Fibroblast of the aortic adventitia (primary cell): ENCODE measurements around the gene NBPF9. TPM values are rescaled to one million over a fixed set of nuclear protein-coding genes. Genes with fewer than 3 reads are reported as not detected.
"Not testable (repeated sequence)": the region's sequence is repeated elsewhere in the genome, so short reads cannot be mapped to it uniquely, and the experiment has no call there.

Source experiments
- DNase-seq: peaks from one replicate; pipeline ENCODE4 v3.0.0-alpha.2; 2010; ENCODE audit warnings: low read depth
- H3K4me3 ChIP-seq: 2 replicates; pipeline ENCODE4 v1.5.1; 2011; ENCODE audit warnings: low read depth, mild to moderate bottlenecking, control low read depth, low read length, moderate library complexity
- total RNA-seq: library from RNA; depleted of rRNA; stranded (reverse); fragments of >200 nt; gene quantifications from 2 replicates; pipeline ENCODE4 v1.2.3, GENCODE V29; 2012; ENCODE audit warnings: low replicate concordance

The NBPF9 gene, protein sequence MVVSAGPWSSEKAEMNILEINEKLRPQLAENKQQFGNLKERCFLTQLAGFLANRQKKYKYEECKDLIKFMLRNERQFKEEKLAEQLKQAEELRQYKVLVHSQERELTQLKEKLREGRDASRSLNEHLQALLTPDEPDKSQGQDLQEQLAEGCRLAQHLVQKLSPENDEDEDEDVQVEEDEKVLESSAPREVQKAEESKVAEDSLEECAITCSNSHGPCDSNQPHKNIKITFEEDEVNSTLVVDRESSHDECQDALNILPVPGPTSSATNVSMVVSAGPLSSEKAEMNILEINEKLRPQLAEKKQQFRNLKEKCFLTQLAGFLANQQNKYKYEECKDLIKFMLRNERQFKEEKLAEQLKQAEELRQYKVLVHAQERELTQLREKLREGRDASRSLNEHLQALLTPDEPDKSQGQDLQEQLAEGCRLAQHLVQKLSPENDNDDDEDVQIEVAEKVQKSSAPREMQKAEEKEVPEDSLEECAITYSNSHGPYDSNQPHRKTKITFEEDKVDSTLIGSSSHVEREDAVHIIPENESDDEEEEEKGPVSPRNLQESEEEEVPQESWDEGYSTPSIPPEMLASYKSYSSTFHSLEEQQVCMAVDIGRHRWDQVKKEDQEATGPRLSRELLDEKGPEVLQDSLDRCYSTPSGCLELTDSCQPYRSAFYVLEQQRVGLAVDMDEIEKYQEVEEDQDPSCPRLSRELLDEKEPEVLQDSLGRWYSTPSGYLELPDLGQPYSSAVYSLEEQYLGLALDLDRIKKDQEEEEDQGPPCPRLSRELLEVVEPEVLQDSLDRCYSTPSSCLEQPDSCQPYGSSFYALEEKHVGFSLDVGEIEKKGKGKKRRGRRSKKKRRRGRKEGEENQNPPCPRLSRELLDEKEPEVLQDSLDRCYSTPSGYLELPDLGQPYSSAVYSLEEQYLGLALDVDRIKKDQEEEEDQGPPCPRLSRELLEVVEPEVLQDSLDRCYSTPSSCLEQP (N-terminal part only)
- total RNA-seq, result 15.0 and 20.5 TPM in 2 replicates

DNA sequence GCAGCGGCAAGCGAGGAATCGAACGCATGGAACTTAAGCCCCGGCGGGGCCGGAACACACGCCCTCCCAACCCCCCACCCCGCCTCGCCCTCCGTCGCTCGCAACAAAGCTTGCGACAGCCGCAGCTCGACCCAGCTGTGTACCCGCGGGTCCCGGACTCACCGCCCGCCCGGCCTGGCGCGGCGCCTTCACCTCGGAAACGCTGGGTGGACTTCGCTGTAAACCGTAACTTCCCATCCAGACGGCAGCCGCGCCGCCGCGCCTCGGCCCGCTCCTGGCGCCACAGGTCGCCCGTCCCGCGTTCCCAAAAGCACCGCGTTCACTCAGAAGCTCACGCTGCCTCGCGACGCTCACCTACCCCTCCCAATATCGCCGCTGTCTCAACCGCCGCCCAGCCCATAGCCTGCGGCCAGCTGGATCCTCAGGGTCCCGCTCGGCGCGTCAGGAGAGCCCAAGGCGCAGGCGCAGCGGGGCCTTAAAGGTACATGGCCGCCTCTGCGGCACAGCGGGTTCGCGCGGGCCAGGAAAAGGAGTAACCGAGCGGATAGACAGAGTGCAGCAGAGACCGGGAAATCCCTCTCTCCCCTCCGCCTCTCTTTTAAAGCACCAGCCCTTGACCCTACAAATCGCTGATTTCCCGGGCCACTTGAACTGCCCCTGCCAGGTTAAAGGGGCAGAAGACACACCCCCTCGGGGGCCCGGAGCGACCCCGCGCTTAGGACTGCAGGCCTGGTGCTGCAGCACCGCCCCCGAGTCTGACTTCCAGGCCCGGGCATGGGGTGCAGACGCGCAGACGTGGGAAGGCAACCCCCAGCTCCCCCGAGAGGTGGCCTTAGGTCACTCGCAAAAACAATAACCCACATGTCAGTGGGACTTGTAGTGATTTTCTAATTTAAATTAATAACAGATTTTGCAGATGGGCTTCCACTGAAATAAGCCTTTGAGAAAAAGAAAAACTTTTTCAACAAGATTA lies at the start of gene NBPF9:
Gene NBPF9, minus strand, starts transcription at position 443 of the 973 bp plus-strand sequence. CDS start 21,412 bp downstream, outside the sequence.
- peak within 1 kb of the TSS; percentile 54 for H3K4me3 ChIP-seq
- peak; percentile 43 for DNase-seq

- H3K4me3 ChIP-seq, DNase-seq: not testable (repeated sequence)
These were observed 46.6 kb upstream of the NBPF9 start for GRCh38 chr1:149149909-149150308.

GRCh38 chr1:149137585-149137984 lies 34.2 kb upstream of the NBPF9 start:
- H3K4me3 ChIP-seq, DNase-seq: not testable (repeated sequence)

DNA sequence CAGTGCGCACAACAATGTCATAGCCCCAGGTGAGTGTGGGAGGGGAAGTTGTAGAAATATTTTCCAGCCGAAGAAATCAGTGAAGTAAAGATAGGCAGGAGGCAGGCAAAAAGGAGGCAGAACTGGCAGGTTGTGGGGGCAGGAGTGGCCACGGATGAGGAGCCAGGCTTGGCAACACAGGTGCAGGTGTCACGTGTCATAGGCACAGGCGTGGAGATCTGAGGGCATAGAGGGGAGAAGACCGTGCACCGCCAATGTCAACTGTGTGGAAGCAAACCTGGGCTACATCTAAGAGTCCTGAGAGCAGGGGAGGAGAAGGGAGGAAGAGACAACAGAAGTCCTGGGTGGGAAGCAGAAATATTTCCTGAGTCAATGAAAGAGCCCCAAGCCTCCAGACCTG lies 27.6 kb upstream of the NBPF9 start:
- not testable (repeated sequence) for H3K4me3 ChIP-seq, DNase-seq

DNA sequence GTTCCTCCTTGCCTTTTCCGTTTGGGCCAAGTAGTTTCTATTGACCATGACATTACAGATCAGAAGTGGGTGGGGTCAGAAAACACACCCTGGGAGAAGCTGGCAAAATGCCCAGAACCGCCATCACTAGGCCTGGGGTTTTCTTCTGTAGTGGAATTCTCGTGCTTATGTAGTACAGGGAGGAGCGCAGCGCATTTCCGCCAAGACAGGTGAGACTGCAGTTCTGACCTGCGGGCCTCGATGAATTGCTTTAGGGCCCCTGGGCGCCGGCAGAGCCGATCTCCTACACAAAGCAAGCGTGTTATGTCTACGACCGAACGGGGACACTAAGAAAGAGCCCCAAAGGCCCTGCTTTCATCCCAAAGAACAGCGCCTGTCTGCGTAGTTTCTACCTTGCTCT lies 25.9 kb upstream of the NBPF9 start:
- DNase-seq, H3K4me3 ChIP-seq: not testable (repeated sequence)

GRCh38 chr1:149126555-149127145 lies 23.3 kb upstream of the NBPF9 start:
- DNase-seq, H3K4me3 ChIP-seq: not testable (repeated sequence)

- peak; percentile 2 for DNase-seq
- not testable (repeated sequence) for H3K4me3 ChIP-seq
These were observed 20.9 kb upstream of the NBPF9 start for GRCh38 chr1:149123948-149124926.

DNA sequence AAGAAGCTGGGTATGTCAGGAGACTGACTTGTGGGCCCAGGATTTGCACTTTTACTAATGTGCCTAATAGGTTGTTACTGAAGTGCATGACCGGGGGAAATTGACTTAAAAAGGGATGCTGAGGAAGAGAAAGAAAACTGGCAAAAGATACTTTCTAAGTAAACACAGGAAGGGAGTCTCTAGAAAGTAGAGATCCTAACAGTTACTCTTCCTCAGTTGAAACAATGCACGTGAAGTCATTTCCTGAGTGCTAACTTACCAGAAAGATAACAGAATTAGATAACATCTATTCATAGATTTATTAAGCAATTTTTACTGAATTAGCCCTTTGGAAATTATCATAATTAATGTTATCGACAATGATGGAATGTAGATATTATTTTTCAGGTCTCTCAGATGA lies 9.5 kb upstream of the NBPF9 start:
- not testable (repeated sequence) for DNase-seq, H3K4me3 ChIP-seq

- not testable (repeated sequence) for H3K4me3 ChIP-seq, DNase-seq
These were observed 7.0 kb upstream of the NBPF9 start for GRCh38 chr1:149110343-149110742.

DNA sequence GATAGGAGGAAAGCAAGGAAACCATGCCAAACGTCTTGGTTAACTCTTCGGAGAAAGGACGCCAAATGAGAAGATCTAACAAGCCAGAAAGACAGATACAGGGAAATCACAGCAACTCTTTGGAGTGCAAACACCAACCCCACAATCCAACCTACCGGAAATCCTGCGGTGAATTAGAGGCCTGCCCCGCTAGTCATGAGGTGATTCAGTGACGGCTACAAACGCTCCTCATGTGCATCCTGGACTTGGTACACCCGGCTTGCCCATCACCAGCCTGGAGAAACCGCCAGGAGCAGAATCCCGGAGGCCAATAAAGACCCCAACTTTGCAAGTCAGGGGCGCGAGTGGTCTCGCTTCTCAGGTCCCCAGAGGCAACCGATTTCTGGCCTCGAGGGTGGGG lies 777 bp downstream of the NBPF9 start:
- not testable (repeated sequence) for DNase-seq
- peak overlapping the region; percentile 54 for H3K4me3 ChIP-seq

GRCh38 chr1:149098276-149098675 lies 5.1 kb downstream of the NBPF9 start:
- H3K4me3 ChIP-seq, DNase-seq: not testable (repeated sequence)

DNA sequence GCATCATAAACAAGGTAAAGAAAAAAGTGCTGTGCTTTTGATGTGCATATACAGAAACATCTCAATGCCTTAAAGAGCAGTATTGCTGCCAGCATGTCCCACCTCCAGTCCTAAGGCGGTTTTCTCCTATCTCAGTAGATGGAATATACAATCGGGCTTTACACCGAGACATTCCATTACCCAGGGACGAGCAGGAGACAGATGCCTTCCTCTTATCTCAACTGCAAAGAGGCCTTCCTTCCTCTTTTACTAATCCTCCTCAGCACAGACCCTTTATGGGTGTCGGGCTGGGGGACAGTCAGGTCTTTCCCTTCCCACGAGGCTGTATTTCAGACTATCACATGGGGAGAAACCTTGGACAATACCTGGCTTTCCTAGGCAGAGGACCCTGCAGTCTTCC lies 10.2 kb downstream of the NBPF9 start:
- H3K4me3 ChIP-seq, DNase-seq: not testable (repeated sequence)

- not testable (repeated sequence) for H3K4me3 ChIP-seq
These were observed 27.7 kb downstream of the NBPF9 start for GRCh38 chr1:149075505-149076127.

GRCh38 chr1:149064611-149065010 lies 38.7 kb downstream of the NBPF9 start:
- not testable (repeated sequence) for H3K4me3 ChIP-seq, DNase-seq

More at GRCh38 chr1:149075505-149076127, 27.7 kb downstream of the NBPF9 start:
- not testable (repeated sequence) for DNase-seq

DNA sequence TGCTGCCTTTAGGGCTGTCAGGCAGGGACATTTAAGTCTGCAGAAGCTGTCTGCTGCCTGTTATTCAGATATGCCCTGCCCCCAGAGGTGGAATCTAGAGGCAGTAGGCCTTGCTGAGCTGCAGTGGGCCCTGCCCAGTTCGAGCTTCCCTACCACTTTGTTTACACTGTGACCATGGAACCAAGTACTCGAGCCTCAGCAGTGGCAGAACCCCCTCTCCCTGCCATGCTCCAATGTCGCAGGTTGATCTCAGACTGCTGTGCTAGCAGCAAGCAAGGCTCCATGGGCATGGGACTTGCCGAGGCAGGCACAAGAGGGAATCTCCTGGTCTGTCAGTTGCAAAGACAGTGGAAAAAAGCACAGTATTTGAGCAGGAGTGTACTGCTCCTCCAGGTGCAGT lies 60.3 kb downstream of the NBPF9 start:
- DNase-seq, H3K4me3 ChIP-seq: not testable (repeated sequence)

DNA sequence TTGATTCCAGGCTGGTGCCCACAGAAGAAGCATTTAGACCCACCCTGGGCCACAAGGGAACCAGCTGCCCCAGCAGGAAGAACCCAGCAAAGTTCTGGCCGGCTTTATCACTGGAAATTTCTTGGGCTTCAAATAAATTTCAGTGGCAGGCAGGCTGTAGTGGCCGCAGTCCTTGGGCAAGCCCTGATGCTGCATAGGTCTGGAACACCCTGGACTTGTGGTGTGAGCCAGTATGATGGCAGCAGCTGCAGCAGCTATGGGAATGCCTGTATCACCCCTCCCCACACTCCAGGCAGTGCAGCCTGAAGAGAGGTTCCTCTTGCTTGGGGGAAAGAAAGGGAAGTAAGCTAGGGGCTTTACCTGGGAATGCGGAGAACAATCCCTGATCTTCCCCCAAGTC lies 69.4 kb downstream of the NBPF9 start:
- not testable (repeated sequence) for DNase-seq, H3K4me3 ChIP-seq
